Urothelium cell line (cell line): ENCODE data around the gene MAPRE2.

ENCODE experiments used
- DNase-seq: peaks from one replicate; pipeline ENCODE4 v3.0.0; 2011; ENCODE audit warnings: low spot score, mixed read lengths
- FAIRE-seq: peaks from 2 replicates; lab custom pipeline; 2011; peaks lifted over from hg19 to GRCh38; lab: Jason Lieb, UNC

The MAPRE2 gene

GRCh38 chr18:35118641-35119040 is 77.4 kb downstream of the MAPRE2 start:
- DNase-seq = no peak
- FAIRE-seq = no peak

GRCh38 chr18:35121038-35121437 is 79.8 kb downstream of the MAPRE2 start:
- DNase-seq = no peak
- no peak for FAIRE-seq

GRCh38 chr18:35121531-35121930 is 80.3 kb downstream of the MAPRE2 start:
- FAIRE-seq (no peak), DNase-seq (no peak)

GRCh38 chr18:35122586-35123224 is 81.5 kb downstream of the MAPRE2 start:
- FAIRE-seq (no peak), DNase-seq (no peak)

GRCh38 chr18:35123811-35124210 is 82.6 kb downstream of the MAPRE2 start:
- DNase-seq (no peak), FAIRE-seq (no peak)

GRCh38 chr18:35127201-35127600 is 86.0 kb downstream of the MAPRE2 start:
- no peak for DNase-seq
- no peak for FAIRE-seq

GRCh38 chr18:35128675-35129074 is 87.5 kb downstream of the MAPRE2 start:
- FAIRE-seq = no peak
- DNase-seq = no peak

- FAIRE-seq (no peak), DNase-seq (no peak)
Measured at GRCh38 chr18:35130236-35130635, 89.0 kb downstream of the MAPRE2 start.

- DNase-seq = no peak
- no peak for FAIRE-seq
Measured at GRCh38 chr18:35131387-35132020, 90.3 kb downstream of the MAPRE2 start.

- DNase-seq = no peak
Measured at GRCh38 chr18:35132021-35132902, 91.0 kb downstream of the MAPRE2 start.

GRCh38 chr18:35134190-35134730 is 93.0 kb downstream of the MAPRE2 start:
- DNase-seq (no peak), FAIRE-seq (no peak)

More at GRCh38 chr18:35132021-35132902, 91.0 kb downstream of the MAPRE2 start:
- no peak for FAIRE-seq

- DNase-seq = no peak
- FAIRE-seq = no peak
Measured at GRCh38 chr18:35134791-35135531, 93.7 kb downstream of the MAPRE2 start.

GRCh38 chr18:35136248-35136647 is 95.0 kb downstream of the MAPRE2 start:
- no peak for DNase-seq
- FAIRE-seq = no peak

- no peak for DNase-seq
- no peak for FAIRE-seq
Measured at GRCh38 chr18:35136885-35137284, 95.7 kb downstream of the MAPRE2 start.

GRCh38 chr18:35137632-35138031 is 96.4 kb downstream of the MAPRE2 start:
- no peak for DNase-seq
- no peak for FAIRE-seq

GRCh38 chr18:35138773-35139172 is 97.6 kb downstream of the MAPRE2 start:
- FAIRE-seq (no peak), DNase-seq (no peak)

GRCh38 chr18:35139517-35139916 is 98.3 kb downstream of the MAPRE2 start:
- FAIRE-seq (no peak), DNase-seq (no peak)

GRCh38 chr18:35141077-35141476 is 99.9 kb downstream of the MAPRE2 start:
- no peak for FAIRE-seq

GRCh38 chr18:35141567-35142274 is 100.5 kb downstream of the MAPRE2 start:
- no peak for FAIRE-seq
- DNase-seq = no peak

More at GRCh38 chr18:35141077-35141476, 99.9 kb downstream of the MAPRE2 start:
- DNase-seq = no peak

- FAIRE-seq (no peak), DNase-seq (no peak)
Measured at GRCh38 chr18:35142275-35142615, 101.0 kb downstream of the MAPRE2 start.
